ENCODE data around the gene ST6GALNAC1.

Gene ST6GALNAC1

GRCh38 chr17:76650504-76650903, 6.9 kb upstream of the ST6GALNAC1 start:
- DNase-seq (ENCODE audit: low spot score), result no peak
- in situ Hi-C loops (cut with MboI; ENCODE audit: low pct_unique_long_range_greater_than_20kb, low sequenced_read_pairs, unreplicated experiment), result no loop called here
- TF ChIP-seq CTCF (IDR thresholded peaks at IDR 0.05; ENCODE audit: extremely low read depth, insufficient read depth, missing control alignments), result no peak

- in situ Hi-C loops (cut with MboI; ENCODE audit: low pct_unique_long_range_greater_than_20kb, low sequenced_read_pairs, unreplicated experiment), result no loop called here
Observed at GRCh38 chr17:76646712-76647111, 3.2 kb upstream of the ST6GALNAC1 start.

GRCh38 chr17:76645481-76645880, 1.9 kb upstream of the ST6GALNAC1 start:
- no peak for TF ChIP-seq CTCF (IDR thresholded peaks at IDR 0.05; ENCODE audit: extremely low read depth, insufficient read depth, missing control alignments)
- no peak for DNase-seq (ENCODE audit: low spot score)
- in situ Hi-C loops (cut with MboI; ENCODE audit: low pct_unique_long_range_greater_than_20kb, low sequenced_read_pairs, unreplicated experiment), result no loop called here

More at GRCh38 chr17:76646712-76647111, 3.2 kb upstream of the ST6GALNAC1 start:
- no peak for TF ChIP-seq CTCF (IDR thresholded peaks at IDR 0.05; ENCODE audit: extremely low read depth, insufficient read depth, missing control alignments)
- DNase-seq (ENCODE audit: low spot score), result no peak

GRCh38 chr17:76644995-76645394, 1.4 kb upstream of the ST6GALNAC1 start:
- DNase-seq (ENCODE audit: low spot score), result no peak
- in situ Hi-C loops (cut with MboI; ENCODE audit: low pct_unique_long_range_greater_than_20kb, low sequenced_read_pairs, unreplicated experiment), result no loop called here
- no peak for TF ChIP-seq CTCF (IDR thresholded peaks at IDR 0.05; ENCODE audit: extremely low read depth, insufficient read depth, missing control alignments)

GRCh38 chr17:76642994-76643393, 563 bp downstream of the ST6GALNAC1 start:
- in situ Hi-C loops (cut with MboI; ENCODE audit: low pct_unique_long_range_greater_than_20kb, low sequenced_read_pairs, unreplicated experiment), result no loop called here
- DNase-seq (ENCODE audit: low spot score), result no peak
- no peak for TF ChIP-seq CTCF (IDR thresholded peaks at IDR 0.05; ENCODE audit: extremely low read depth, insufficient read depth, missing control alignments)

GRCh38 chr17:76642032-76642561, 1.5 kb downstream of the ST6GALNAC1 start:
- no peak for DNase-seq (ENCODE audit: low spot score)
- no peak for TF ChIP-seq CTCF (IDR thresholded peaks at IDR 0.05; ENCODE audit: extremely low read depth, insufficient read depth, missing control alignments)
- in situ Hi-C loops (cut with MboI; ENCODE audit: low pct_unique_long_range_greater_than_20kb, low sequenced_read_pairs, unreplicated experiment), result no loop called here

- DNase-seq (ENCODE audit: low spot score), result no peak
- in situ Hi-C loops (cut with MboI; ENCODE audit: low pct_unique_long_range_greater_than_20kb, low sequenced_read_pairs, unreplicated experiment), result no loop called here
- no peak for TF ChIP-seq CTCF (IDR thresholded peaks at IDR 0.05; ENCODE audit: extremely low read depth, insufficient read depth, missing control alignments)
Observed at GRCh38 chr17:76641501-76641900, 2.1 kb downstream of the ST6GALNAC1 start.
